K562 treated with DMSO at 1 percent for 12 hours (cell line): ENCODE measurements around the gene PHKA2. TPM values are rescaled to one million over a fixed set of nuclear protein-coding genes. Genes with fewer than 3 reads are reported as not detected.

Experiments
- total RNA-seq: library from RNA; unstranded; fragments of 300-600 nt; gene quantifications from 2 replicates; pipeline ENCODE4 v1.2.3, GENCODE V29; 2022; ENCODE audit not compliant: insufficient read depth

The PHKA2 gene
- total RNA-seq, result 11.4 and 22.0 TPM in 2 replicates

GRCh38 chrX:18983666-18984380, at the start of gene PHKA2:
TSS of gene PHKA2 (minus strand) at chrX:18984114. CDS start at chrX:18983932, 182 bp downstream.

Other genes starting within 250 kb of the PHKA2 start
- not detected in 2 replicates for gene ADGRG2, start 138.4 kb upstream of the PHKA2 start, total RNA-seq